RWPE2 (cell line): ENCODE data around the gene SELENOF.

Source experiments
- ATAC-seq: fragments of 200-7000 bp; cut with Tn5 transposase; 3 replicates; pipeline ENCODE4 v1.9.1; 2021; ENCODE audit warnings: low read depth
- DNase-seq: peaks from one replicate; pipeline ENCODE4 v3.0.0-alpha.2; 2020; ENCODE audit warnings: low spot score
- H3K27ac ChIP-seq: fragments of 450-650 bp; 2 replicates; pipeline ENCODE4 v1.5.1; 2017; ENCODE audit warnings: mild to moderate bottlenecking; ENCODE audit not compliant: poor library complexity, severe bottlenecking
- H3K27me3 ChIP-seq: fragments of 250-450 bp; sonication (Bioruptor Pico); 2 replicates; pipeline ENCODE4 v1.5.1; 2021; ENCODE audit warnings: mild to moderate bottlenecking, moderate library complexity; ENCODE audit not compliant: insufficient read depth, poor library complexity, severe bottlenecking
- H3K36me3 ChIP-seq: fragments of 250-450 bp; sonication (Bioruptor Pico); 2 replicates; pipeline ENCODE4 v1.5.1; 2020; ENCODE audit warnings: low read depth, mild to moderate bottlenecking, moderate library complexity
- H3K4me1 ChIP-seq: fragments of 250-450 bp; sonication (Bioruptor Pico); 2 replicates; pipeline ENCODE4 v1.5.1; 2021; ENCODE audit warnings: mild to moderate bottlenecking, moderate library complexity; ENCODE audit not compliant: insufficient read depth, poor library complexity, severe bottlenecking
- H3K4me3 ChIP-seq: fragments of 250-450 bp; sonication (Bioruptor Pico); 2 replicates; pipeline ENCODE4 v1.5.1; 2021; ENCODE audit warnings: mild to moderate bottlenecking, moderate library complexity; ENCODE audit not compliant: severe bottlenecking
- H3K9me3 ChIP-seq: fragments of 250-450 bp; sonication (Bioruptor Pico); 2 replicates; pipeline ENCODE4 v1.5.1; 2021; ENCODE audit warnings: mild to moderate bottlenecking, moderate library complexity; ENCODE audit not compliant: severe bottlenecking
- TF ChIP-seq, protein P1 (sequence below): fragments of 450-650 bp; IDR thresholded peaks from one replicate; pipeline ENCODE4 v1.5.1; 2017; ENCODE audit warnings: mild to moderate bottlenecking, moderate library complexity; ENCODE audit not compliant: poor library complexity, severe bottlenecking

SELENOF gene

DNA sequence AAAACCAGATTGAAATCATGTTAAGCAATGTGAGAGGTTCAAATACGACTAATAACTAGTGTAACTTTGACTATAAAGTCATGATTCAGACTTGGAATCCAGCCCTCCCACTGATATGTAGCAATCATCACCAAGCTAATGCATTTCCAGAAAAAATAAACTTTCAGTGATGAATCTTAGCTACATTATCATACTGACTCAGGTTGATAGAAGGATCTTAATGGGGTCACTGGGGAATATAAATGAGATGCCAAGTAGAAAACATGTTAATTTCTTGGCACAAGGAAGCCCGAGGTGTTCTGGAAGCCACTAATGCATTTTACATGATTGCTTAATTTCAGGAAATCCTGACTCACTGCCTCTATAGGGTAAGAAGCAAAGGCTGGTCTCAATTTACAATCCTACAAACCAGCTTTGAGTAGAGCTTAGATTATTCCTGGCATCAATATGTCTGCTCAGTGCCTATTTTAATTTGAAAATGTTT lies 67.7 kb downstream of the SELENOF start:
- H3K27me3 ChIP-seq: no peaks in the 10 kb centered on the region
- peaks cover 15% of the 10 kb centered on the region for H3K4me1 ChIP-seq
- H3K4me3 ChIP-seq: no peak overlapping the region
- DNase-seq (no peak), ATAC-seq (peak; percentile 95)
- H3K9me3 ChIP-seq: no peaks in the 10 kb centered on the region
- H3K36me3 ChIP-seq: no peaks in the 10 kb centered on the region
- H3K27ac ChIP-seq: peak overlapping the region; percentile 50
- TF ChIP-seq, protein P1, sequence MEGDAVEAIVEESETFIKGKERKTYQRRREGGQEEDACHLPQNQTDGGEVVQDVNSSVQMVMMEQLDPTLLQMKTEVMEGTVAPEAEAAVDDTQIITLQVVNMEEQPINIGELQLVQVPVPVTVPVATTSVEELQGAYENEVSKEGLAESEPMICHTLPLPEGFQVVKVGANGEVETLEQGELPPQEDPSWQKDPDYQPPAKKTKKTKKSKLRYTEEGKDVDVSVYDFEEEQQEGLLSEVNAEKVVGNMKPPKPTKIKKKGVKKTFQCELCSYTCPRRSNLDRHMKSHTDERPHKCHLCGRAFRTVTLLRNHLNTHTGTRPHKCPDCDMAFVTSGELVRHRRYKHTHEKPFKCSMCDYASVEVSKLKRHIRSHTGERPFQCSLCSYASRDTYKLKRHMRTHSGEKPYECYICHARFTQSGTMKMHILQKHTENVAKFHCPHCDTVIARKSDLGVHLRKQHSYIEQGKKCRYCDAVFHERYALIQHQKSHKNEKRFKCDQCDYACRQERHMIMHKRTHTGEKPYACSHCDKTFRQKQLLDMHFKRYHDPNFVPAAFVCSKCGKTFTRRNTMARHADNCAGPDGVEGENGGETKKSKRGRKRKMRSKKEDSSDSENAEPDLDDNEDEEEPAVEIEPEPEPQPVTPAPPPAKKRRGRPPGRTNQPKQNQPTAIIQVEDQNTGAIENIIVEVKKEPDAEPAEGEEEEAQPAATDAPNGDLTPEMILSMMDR: no peak

DNA sequence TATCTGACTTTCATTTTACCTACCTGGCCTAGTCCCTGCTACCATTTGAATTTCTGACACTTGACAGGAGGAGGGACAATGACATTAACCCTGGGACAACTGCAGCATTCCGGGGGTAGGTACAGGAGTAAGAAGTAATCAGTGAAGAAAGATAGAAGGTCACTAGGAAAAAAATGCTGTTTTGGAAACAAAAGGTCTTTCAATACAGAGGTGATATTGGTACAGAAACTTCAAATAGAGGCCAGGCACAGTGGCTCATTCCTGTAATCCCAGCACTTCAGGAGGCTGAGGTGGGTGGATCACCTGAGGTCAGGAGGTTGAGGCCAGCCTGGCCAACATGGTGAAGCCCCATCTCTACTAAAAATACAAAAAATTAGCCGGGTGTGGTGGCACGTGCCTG lies 68.4 kb downstream of the SELENOF start:
- no peak overlapping the region for H3K4me3 ChIP-seq
- TF ChIP-seq, protein P1: no peak
- H3K4me1 ChIP-seq: peaks cover 15% of the 10 kb centered on the region
- no peaks in the 10 kb centered on the region for H3K27me3 ChIP-seq
- H3K36me3 ChIP-seq: no peaks in the 10 kb centered on the region
- DNase-seq (no peak), ATAC-seq (no peak)
- peak overlapping the region; percentile 50 for H3K27ac ChIP-seq
- no peaks in the 10 kb centered on the region for H3K9me3 ChIP-seq

GRCh38 chr1:86841116-86841515 lies 72.8 kb downstream of the SELENOF start:
- Histone ChIP-seq H3K27me3 (no peaks in the 10 kb centered on the region), H3K4me1 (peaks cover 9% of the 10 kb centered on the region), H3K4me3 (no peak overlapping the region), H3K9me3 (no peaks in the 10 kb centered on the region), H3K27ac (no peak overlapping the region), H3K36me3 (no peaks in the 10 kb centered on the region)
- ATAC-seq (no peak), DNase-seq (no peak)
- TF ChIP-seq, protein P1: no peak

- no peaks in the 10 kb centered on the region for H3K4me1 ChIP-seq
- H3K9me3 ChIP-seq: no peaks in the 10 kb centered on the region
- H3K27me3 ChIP-seq: no peaks in the 10 kb centered on the region
- TF ChIP-seq, protein P1: peak; percentile 90
- H3K27ac ChIP-seq: no peak overlapping the region
- H3K36me3 ChIP-seq: no peaks in the 10 kb centered on the region
- ATAC-seq (peak; percentile 95), DNase-seq (no peak)
- no peak overlapping the region for H3K4me3 ChIP-seq
These were observed 80.3 kb downstream of the SELENOF start for GRCh38 chr1:86833461-86834215.

DNA sequence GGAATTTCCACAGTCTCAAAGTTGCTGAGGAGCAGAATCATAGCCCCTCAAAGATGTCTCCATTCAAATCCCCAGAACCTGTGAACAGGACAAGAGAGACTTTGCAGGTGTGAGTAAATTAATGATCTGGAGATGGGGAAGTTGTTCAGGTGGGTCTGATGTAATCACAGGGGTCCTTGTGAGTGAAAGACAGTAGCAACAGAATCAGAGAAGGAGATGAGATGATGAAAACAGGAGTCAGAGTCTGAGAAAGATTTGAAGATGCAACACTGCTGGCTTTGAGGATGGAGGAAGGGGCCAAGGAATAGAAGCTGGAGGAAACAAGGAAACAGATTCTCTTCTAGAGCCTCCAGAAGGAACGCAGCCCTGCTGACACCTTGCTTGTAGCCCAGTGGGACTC lies 81.5 kb downstream of the SELENOF start:
- Histone ChIP-seq H3K4me3 (no peak overlapping the region), H3K9me3 (no peaks in the 10 kb centered on the region), H3K27ac (no peak overlapping the region), H3K4me1 (no peaks in the 10 kb centered on the region), H3K36me3 (no peaks in the 10 kb centered on the region), H3K27me3 (no peaks in the 10 kb centered on the region)
- no peak for ATAC-seq
- TF ChIP-seq, protein P1: no peak
- DNase-seq: no peak
